Uterus (tissue), 4 donors: Measurements from ENCODE around the gene PCDH9. TPM values are rescaled to one million over a fixed set of nuclear protein-coding genes. Genes with fewer than 3 reads are reported as not detected.

Experiments used
- DNase-seq, 2 donors: peaks; one replicate each; pipeline ENCODE4 v3.0.0-alpha.2; 2019 to 2020
- H3K27ac ChIP-seq, 2 donors: fragments of 200-600 bp; sonication (generic); 1 replicate in 1 of 2; 2 replicates in 1 of 2; pipeline ENCODE4 v1.5.1; 2016 to 2018
- H3K27me3 ChIP-seq, 2 donors: fragments of 200-600 bp; sonication (generic); one replicate each; pipeline ENCODE4 v1.5.1; 2018 to 2019; ENCODE audit warnings: control low read depth in 1 of 2
- H3K36me3 ChIP-seq, 2 donors: fragments of 200-600 bp; sonication (generic); one replicate each; pipeline ENCODE4 v1.5.1; 2019; ENCODE audit warnings: control low read depth in 1 of 2
- H3K4me1 ChIP-seq, 2 donors: fragments of 200-600 bp; sonication (generic); one replicate each; pipeline ENCODE4 v1.5.1; 2018 to 2019; ENCODE audit warnings: control low read depth in 1 of 2
- H3K4me3 ChIP-seq, 2 donors: fragments of 200-600 bp; sonication (generic); 1 replicate in 1 of 2; 2 replicates in 1 of 2; pipeline ENCODE4 v1.5.1; 2018 to 2019; ENCODE audit warnings: mild to moderate bottlenecking in 1 of 2
- H3K9me3 ChIP-seq, 2 donors: fragments of 200-600 bp; sonication (generic); one replicate each; pipeline ENCODE4 v1.5.1; 2019; ENCODE audit warnings: control low read depth in 1 of 2
- CTCF ChIP-seq, 4 experiments: fragments of 200-600 bp in 2 of 4; fragments of 450-650 bp in 2 of 4; sonication (generic) in 2 of 4; IDR thresholded peaks; one replicate each; pipeline ENCODE4 v1.5.1; 2016 to 2019; ENCODE audit warnings: antibody characterized with exemption in 4 of 4, mild to moderate bottlenecking in 2 of 4, moderate library complexity in 1 of 4
- POLR2A ChIP-seq, 2 donors: fragments of 450-650 bp; IDR thresholded peaks; one replicate each; pipeline ENCODE4 v1.6.1; 2016; ENCODE audit warnings: antibody characterized with exemption in 2 of 2, mild to moderate bottlenecking in 1 of 2, moderate library complexity in 1 of 2
- intact Hi-C: fragments of 100-400 bp; cut with DNase I; formaldehyde crosslinking; loops from one replicate; pipeline ENCODE4 v1.15.1; 2023; ENCODE audit warnings: low total_unique reads
- total RNA-seq, 4 donors: library from RNA; depleted of rRNA in 3 of 4; stranded (reverse); fragments of >200 nt in 3 of 4; gene quantifications; one replicate each; pipeline versions ENCODE4 v1.1.0 to v1.2.4, GENCODE V29; 2014 to 2023
- donor health status: DM: yes; HTN: yes; CAD: no.

The PCDH9 gene
- total RNA-seq, 4 donors from 2014 or later: 0.51 to 45.7 (median 2.1) TPM

- intact Hi-C loops: no loop called here
- H3K4me3 ChIP-seq: no peak overlapping the region
- H3K4me1 ChIP-seq: no peaks in the 10 kb centered on the region
- no peaks in the 10 kb centered on the region for H3K27me3 ChIP-seq
- no peak overlapping the region for H3K27ac ChIP-seq
- no peaks in the 10 kb centered on the region for H3K9me3 ChIP-seq
- TF ChIP-seq CTCF (IDR thresholded peaks at IDR 0.05): no peak
- no peak for TF ChIP-seq POLR2A (IDR thresholded peaks at IDR 0.05)
- no peak for DNase-seq
- H3K36me3 ChIP-seq: no peaks in the 10 kb centered on the region
Observed at GRCh38 chr13:66860878-66861417, 369.2 kb downstream of the PCDH9 start.

GRCh38 chr13:66859934-66860877 is 369.9 kb downstream of the PCDH9 start:
- Histone ChIP-seq H3K36me3 (no peaks in the 10 kb centered on the region), H3K4me3 (no peak overlapping the region), H3K27me3 (no peaks in the 10 kb centered on the region), H3K4me1 (no peaks in the 10 kb centered on the region), H3K9me3 (no peaks in the 10 kb centered on the region), H3K27ac (no peak overlapping the region)
- intact Hi-C loops: no loop called here
- no peak for TF ChIP-seq POLR2A (IDR thresholded peaks at IDR 0.05)
- TF ChIP-seq CTCF (IDR thresholded peaks at IDR 0.05): no peak
- DNase-seq: no peak

GRCh38 chr13:66859078-66859477 is 371.1 kb downstream of the PCDH9 start:
- no peak for TF ChIP-seq CTCF (IDR thresholded peaks at IDR 0.05)
- intact Hi-C loops: no loop called here
- Histone ChIP-seq H3K4me3 (no peak overlapping the region), H3K4me1 (no peaks in the 10 kb centered on the region), H3K27me3 (no peaks in the 10 kb centered on the region), H3K9me3 (no peaks in the 10 kb centered on the region), H3K27ac (no peak overlapping the region), H3K36me3 (no peaks in the 10 kb centered on the region)
- no peak for DNase-seq

GRCh38 chr13:66858163-66858562 is 372.0 kb downstream of the PCDH9 start:
- no peaks in the 10 kb centered on the region for H3K36me3 ChIP-seq
- DNase-seq: no peak

More at GRCh38 chr13:66858163-66858562, 372.0 kb downstream of the PCDH9 start:
- H3K4me1 ChIP-seq: no peaks in the 10 kb centered on the region
- intact Hi-C loops: no loop called here
- no peaks in the 10 kb centered on the region for H3K9me3 ChIP-seq
- no peak overlapping the region for H3K4me3 ChIP-seq
- TF ChIP-seq CTCF (IDR thresholded peaks at IDR 0.05) (no peak), POLR2A (IDR thresholded peaks at IDR 0.05) (no peak)
- no peaks in the 10 kb centered on the region for H3K27me3 ChIP-seq
- no peak overlapping the region for H3K27ac ChIP-seq
